Middle frontal gyrus (tissue), 1 donor: ENCODE results near the gene ALDH2.
A peak's percentile ranks its signal among the peaks of the same experiment; 100 is the strongest.
"Not testable (repeated sequence)": the region's sequence is repeated elsewhere in the genome, so short reads cannot be mapped to it uniquely, and the experiment has no call there.

Experiments used
- DNase-seq: peaks from one replicate; pipeline ENCODE4 v3.0.0-alpha.2; 2015; ENCODE audit warnings: low spot score; ENCODE audit errors: extremely low spot score

The ALDH2 gene

GRCh38 chr12:111758120-111758561, 8.6 kb upstream of the ALDH2 start:
- no peak for DNase-seq

DNA sequence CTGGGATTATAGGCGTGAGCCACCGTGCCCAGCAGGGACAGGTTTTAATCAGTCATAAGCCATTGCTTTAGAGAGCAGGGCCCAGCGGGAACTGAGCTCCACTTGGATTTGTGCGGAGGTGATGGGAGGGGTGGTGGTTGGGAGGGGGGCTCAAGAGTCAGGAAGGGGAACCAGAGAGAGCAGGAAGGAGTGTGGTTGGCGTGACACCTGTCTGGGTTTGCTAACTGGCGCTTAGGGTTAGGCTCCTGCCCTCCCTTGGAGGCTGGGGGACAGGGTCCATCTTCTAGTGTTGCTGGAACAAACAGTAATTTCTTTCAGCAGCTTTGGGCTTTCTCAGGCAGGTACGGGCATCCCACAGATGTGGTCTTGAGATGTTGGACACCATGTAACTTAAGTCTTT, 7.5 kb upstream of the ALDH2 start:
- no peak for DNase-seq

DNA sequence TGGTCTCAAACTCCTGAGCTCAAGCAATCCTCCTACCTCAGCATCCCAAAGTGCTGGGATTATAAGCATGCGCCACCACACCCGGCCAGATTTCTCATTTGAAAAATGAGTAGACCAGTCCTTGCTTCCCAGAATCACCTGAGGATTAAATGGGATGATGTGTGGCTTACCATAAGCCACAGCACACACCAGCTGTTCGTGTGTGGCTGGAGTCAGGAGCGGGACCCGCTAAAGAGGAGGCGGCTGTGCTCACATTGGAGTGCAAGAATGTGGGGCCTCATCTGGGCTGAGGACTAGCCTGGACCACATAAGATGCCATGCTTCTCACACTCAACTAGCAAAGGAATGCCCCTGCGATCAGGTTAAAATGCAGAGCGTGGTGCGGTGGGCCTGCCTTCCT, 6.7 kb upstream of the ALDH2 start:
- DNase-seq: no peak

GRCh38 chr12:111761099-111761498, 5.6 kb upstream of the ALDH2 start:
- no peak for DNase-seq

- no peak for DNase-seq
Measured at GRCh38 chr12:111761706-111762105, 5.0 kb upstream of the ALDH2 start.

GRCh38 chr12:111763552-111763951, 3.2 kb upstream of the ALDH2 start:
- DNase-seq: not testable (repeated sequence)

DNA sequence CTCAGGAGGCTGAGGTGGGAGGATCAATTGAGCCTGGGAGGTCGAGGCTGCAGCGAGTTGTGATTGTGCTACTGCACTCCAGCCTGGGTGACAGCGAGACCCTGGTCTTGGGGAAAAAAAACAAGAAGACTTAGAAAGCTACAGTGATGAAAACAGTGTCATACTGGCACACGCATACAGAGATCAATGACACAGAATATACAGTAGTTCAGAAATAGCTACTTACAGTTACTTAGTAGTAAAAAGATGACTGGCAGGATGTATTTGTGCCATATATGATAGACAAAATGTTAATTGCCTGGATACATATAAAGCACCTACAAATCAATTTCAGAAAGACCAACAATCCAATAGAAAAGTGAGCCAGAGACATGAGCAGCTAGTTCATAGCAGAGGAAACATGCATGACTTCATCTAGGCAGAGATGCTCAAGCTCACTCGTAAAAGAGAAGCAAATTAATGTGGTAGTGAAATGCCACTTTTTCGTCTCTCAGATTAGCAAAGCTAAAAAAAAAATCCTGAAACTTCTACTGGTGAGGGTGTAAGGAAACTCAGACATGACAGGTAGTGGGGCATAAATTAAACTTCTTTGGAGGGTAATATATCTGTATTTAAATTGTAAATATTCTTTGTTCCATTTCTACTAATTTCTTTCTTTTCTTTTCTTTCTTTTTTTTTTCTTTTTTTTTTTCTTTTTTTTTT, 2.5 kb upstream of the ALDH2 start:
- DNase-seq: no peak

DNA sequence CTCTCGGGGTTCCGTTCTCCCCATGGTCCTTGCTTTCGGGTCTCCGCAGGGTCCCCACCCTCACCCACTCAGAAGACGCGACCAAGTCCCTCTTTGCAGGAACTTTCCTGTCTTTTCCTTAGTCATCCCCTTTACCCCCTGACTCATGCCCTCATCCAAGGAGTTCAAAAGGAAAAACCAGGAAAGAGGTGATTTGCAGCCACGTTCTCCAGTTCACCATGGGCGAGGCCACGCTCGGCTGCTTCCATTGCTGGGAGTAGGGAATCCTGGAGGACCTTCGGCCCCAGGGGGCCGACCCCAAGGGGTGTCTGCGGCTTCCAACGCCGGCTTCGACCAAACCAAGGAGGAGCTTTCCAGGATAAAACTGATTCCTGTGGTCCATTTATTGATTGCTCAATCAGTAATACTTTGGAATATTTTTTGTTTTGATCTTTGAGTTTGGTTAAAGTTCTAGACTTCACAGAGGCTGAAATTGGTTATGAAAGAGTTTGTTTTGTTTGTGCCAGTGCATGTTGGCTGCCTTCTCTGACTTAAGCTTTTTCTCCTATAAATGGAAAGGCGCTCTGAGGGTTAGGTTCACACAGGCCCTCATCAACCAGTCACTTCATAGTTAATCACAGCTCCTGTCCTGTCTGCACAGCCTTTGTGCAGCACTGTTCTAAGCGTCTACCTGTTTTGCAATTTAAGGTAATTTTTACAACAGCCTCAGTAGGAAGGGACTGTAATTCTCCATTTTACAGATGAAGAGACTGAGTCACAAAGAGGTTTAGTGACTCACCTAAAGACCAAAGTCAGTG, 827 bp downstream of the ALDH2 start:
- DNase-seq: no peak

- no peak for DNase-seq
Measured at GRCh38 chr12:111768159-111768895, 1.6 kb downstream of the ALDH2 start.

DNA sequence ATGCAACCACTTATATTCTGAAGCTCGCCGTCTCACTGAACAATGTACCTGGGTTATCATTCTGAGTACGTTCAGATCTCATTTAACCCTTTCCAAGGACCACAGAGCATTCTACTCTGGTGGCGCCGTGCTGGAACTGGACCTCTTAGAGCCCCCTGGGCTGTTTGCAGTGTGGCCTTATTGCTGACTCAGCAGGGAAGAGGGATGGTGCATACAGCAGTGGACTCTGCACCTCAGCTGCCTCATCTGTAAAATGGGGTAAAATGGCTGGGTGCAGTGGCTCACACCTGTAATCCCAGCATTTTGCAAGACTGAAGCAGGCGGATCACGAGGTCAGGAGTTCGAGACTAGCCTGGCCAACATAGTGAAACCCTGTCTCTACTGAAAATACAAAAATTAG, 2.9 kb downstream of the ALDH2 start:
- no peak for DNase-seq

GRCh38 chr12:111773801-111774551, 7.2 kb downstream of the ALDH2 start:
- DNase-seq: no peak

GRCh38 chr12:111775205-111776193, 8.8 kb downstream of the ALDH2 start:
- DNase-seq: peak; percentile 51

- no peak for DNase-seq
Measured at GRCh38 chr12:111776836-111777344, 10.2 kb downstream of the ALDH2 start.

GRCh38 chr12:111777345-111778045, 10.8 kb downstream of the ALDH2 start:
- no peak for DNase-seq

GRCh38 chr12:111780166-111780565, 13.4 kb downstream of the ALDH2 start:
- DNase-seq: no peak

- no peak for DNase-seq
Measured at GRCh38 chr12:111780615-111781014, 13.9 kb downstream of the ALDH2 start.

GRCh38 chr12:111781085-111781658, 14.4 kb downstream of the ALDH2 start:
- no peak for DNase-seq

- no peak for DNase-seq
Measured at GRCh38 chr12:111783046-111783445, 16.3 kb downstream of the ALDH2 start.

DNA sequence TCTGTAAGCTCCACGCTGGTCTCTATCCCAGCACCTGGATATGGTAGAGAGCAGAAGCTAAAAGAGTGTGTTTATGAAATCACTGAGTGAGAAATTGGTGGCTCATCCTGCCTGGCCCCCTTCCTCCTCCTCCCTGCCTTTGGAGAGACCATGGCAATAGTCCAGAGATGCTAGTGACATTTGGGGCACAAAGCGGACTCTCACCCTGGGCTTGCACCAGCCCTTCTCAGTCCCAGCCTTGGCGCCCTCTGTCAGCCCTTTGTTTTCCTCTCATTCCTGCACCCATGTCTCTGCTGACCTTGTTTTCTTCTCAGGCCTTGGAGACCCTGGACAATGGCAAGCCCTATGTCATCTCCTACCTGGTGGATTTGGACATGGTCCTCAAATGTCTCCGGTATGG, 18.2 kb downstream of the ALDH2 start:
- DNase-seq: no peak
